Immature natural killer cell (primary cell): ENCODE results near the gene GFM1. TPM values are rescaled to one million over a fixed set of nuclear protein-coding genes. Genes with fewer than 3 reads are reported as not detected.

Source experiments
- DNase-seq, 3 donors: peaks; one replicate each; pipeline ENCODE4 v3.0.0; 2022; ENCODE audit warnings: mixed read lengths in 1 of 3
- H3K27ac Mint-ChIP-seq, 6 donors: one replicate each; pipeline ENCODE4 v1.8.0; 2020; ENCODE audit warnings: mixed read lengths in 6 of 6, mild to moderate bottlenecking in 5 of 6, inconsistent platforms in 4 of 6, moderate library complexity in 3 of 6
- H3K27me3 Mint-ChIP-seq, 3 donors: one replicate each; pipeline ENCODE4 v1.8.0; 2020 to 2021; ENCODE audit warnings: low read depth in 3 of 3, mild to moderate bottlenecking in 3 of 3, mixed read lengths in 3 of 3, moderate library complexity in 3 of 3, inconsistent platforms in 1 of 3
- H3K36me3 Mint-ChIP-seq, 3 donors: one replicate each; pipeline ENCODE4 v1.8.0; 2020; ENCODE audit warnings: mixed read lengths in 3 of 3, inconsistent platforms in 2 of 3, mild to moderate bottlenecking in 2 of 3
- H3K4me1 Mint-ChIP-seq, 2 donors: one replicate each; pipeline ENCODE4 v1.8.0; 2020; ENCODE audit warnings: inconsistent platforms in 2 of 2, mild to moderate bottlenecking in 2 of 2, mixed read lengths in 2 of 2, moderate library complexity in 1 of 2
- H3K4me3 Mint-ChIP-seq, 5 donors: one replicate each; pipeline ENCODE4 v1.8.0; 2020; ENCODE audit warnings: mild to moderate bottlenecking in 5 of 5, mixed read lengths in 5 of 5, inconsistent platforms in 3 of 5, moderate library complexity in 3 of 5
- H3K9me3 Mint-ChIP-seq, 6 donors: one replicate each; pipeline ENCODE4 v1.8.0; 2020; ENCODE audit warnings: mild to moderate bottlenecking in 6 of 6, mixed read lengths in 6 of 6, inconsistent platforms in 4 of 6, moderate library complexity in 3 of 6
- polyA plus RNA-seq, 3 donors: library from polyadenylated mRNA; unstranded; fragments of 300-500 nt; fragmentation: Illumina TruSeq; gene quantifications; one replicate each; pipeline ENCODE4 v1.2.3, GENCODE V29; 2021

GFM1 gene
- polyA plus RNA-seq, 3 donors from 2014 or later: 18.2 to 38.4 (median 31.8) TPM

DNA sequence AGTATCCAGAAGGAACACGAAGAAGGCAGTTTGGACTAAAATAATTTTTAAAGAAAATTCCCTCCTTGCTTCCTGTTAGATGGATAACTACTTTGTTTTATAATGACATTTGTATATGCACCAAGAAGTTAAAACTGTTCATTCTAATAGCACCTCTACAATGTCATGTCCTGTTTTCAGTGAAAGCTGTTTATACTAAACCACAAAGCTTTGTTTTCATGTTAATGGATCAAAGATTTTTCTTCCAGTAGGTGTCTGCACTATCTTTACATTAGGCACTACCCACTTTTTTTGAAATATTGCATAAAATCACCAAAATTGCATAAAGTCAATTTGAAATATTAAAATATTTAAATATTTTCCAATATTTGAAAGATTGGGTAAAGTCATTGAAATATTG lies 77.8 kb downstream of the GFM1 start:
- H3K36me3 Mint-ChIP-seq: peaks cover 0 to 11% (median 6%) of the 10 kb centered on the region in 3 donors
- no peak overlapping the region for H3K27ac Mint-ChIP-seq
- peaks cover 0 to 5% (median 0%) of the 10 kb centered on the region in 3 donors for H3K27me3 Mint-ChIP-seq
- peaks cover 18 to 23% of the 10 kb centered on the region in 2 donors for H3K4me1 Mint-ChIP-seq
- H3K9me3 Mint-ChIP-seq: no peaks in the 10 kb centered on the region
- H3K4me3 Mint-ChIP-seq: no peak overlapping the region
- no peak for DNase-seq

DNA sequence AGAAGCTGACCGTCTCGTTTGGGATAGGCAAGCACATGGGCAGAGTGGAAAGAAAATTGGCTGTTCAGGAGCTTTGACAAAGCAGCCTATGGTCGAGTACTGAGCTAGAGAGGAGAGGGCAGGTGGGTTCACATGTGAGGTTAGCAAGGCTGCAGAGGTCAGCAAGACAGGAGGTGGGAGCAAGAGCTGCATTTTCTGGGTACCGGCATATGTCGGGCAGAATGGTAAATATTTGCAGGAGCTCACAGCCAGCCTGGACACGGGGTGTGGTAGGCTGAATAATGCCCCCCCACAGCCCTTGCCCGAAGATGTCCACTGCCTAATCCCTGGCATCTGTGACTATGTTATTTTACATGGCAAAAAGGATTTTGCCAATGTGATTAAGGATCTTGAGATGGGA lies 79.7 kb downstream of the GFM1 start:
- no peak for DNase-seq
- Mint-ChIP-seq H3K9me3 (no peaks in the 10 kb centered on the region), H3K4me1 (peaks cover 26 to 33% of the 10 kb centered on the region in 2 donors), H3K4me3 (no peak overlapping the region), H3K36me3 (peaks cover 0 to 11% (median 6%) of the 10 kb centered on the region in 3 donors), H3K27me3 (peaks cover 0 to 3% (median 0%) of the 10 kb centered on the region in 3 donors), H3K27ac (peak overlapping the region in 1 of 6 donors; percentile 79)

DNA sequence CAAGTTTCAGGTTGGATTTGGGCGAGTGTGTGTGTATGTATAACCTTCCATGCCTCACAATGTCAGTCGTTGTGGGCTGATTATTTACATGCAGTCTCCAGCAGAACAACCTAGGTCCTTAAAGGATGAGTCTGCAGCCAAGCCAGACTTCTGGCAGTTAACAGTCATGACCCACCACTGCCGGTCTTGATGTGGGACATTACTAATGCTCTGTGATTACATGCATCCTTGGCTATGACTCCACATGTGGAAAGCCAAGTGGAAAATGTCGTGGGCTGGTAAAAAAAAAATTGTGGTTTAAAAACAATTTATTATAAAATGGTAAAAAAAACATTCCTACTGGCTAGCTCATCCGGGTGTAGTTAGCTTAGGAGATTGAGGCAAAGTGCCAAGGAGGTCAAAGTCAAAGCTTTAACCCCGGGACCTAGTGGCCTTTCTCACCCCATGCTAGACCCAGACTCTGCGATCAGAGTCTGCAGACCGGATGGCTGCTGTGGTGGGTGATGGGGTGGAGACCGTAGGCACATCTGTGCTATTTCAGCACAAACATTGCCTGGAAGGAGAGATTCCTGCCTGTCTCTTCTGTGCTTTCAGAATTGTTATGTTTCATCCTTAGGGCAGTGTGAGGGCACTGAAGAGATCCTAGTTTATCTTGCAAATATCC lies 81.2 kb downstream of the GFM1 start:
- peaks cover 26 to 33% of the 10 kb centered on the region in 2 donors for H3K4me1 Mint-ChIP-seq
- no peak for DNase-seq
- no peaks in the 10 kb centered on the region for H3K27me3 Mint-ChIP-seq
- peaks cover 0 to 9% (median 6%) of the 10 kb centered on the region in 3 donors for H3K36me3 Mint-ChIP-seq
- peak overlapping the region in 3 of 6 donors; percentile 10 to 43 (median 33) for H3K27ac Mint-ChIP-seq
- no peak overlapping the region for H3K4me3 Mint-ChIP-seq
- no peaks in the 10 kb centered on the region for H3K9me3 Mint-ChIP-seq

DNA sequence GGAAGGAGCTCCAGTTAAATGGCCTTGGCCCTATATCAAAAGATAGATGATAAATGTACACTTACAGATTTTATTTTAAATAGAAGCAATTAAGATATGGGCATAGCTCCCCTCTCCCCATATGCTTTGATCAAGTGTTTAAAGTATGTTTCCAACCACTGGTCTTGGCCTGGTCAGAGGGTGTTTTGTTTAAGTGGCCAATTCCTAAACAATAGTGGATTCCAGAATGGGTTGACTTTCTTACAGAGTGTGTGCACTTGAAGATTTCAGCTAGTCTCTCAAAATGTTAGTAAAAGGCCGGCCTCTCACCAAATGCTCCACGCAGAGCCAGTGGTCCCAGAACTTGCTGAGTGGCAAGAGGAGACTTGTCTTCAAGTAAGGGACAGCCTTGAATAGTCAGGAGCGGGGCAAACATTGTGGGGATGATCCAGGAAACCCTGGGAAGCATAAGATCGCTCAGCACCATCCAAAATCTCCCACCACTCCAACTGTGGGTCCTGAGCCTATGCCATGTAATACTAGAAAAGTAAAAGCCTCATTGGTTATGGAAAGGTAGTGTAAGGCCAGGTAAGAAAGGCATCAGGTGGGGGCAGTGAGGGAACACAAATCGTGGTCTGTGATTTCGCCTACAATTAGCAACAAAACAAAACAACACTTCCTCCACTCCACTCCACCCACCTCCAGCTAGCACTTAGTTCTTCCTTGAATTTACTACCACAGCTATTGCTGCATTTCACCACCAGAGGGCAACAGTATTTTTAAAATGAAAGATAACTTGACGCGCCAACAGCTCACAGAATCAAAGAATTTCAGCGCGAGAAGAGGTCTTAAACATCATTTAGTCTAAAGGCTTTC lies 83.1 kb downstream of the GFM1 start:
- H3K36me3 Mint-ChIP-seq: no peaks in the 10 kb centered on the region
- peaks cover 21 to 30% of the 10 kb centered on the region in 2 donors for H3K4me1 Mint-ChIP-seq
- peak overlapping the region in 1 of 6 donors; percentile 0 for H3K27ac Mint-ChIP-seq
- no peaks in the 10 kb centered on the region for H3K9me3 Mint-ChIP-seq
- peak overlapping the region; percentile 10 to 81 (median 62) for H3K4me3 Mint-ChIP-seq
- H3K27me3 Mint-ChIP-seq: no peaks in the 10 kb centered on the region
- peak; percentile 32 to 53 (median 40) for DNase-seq

DNA sequence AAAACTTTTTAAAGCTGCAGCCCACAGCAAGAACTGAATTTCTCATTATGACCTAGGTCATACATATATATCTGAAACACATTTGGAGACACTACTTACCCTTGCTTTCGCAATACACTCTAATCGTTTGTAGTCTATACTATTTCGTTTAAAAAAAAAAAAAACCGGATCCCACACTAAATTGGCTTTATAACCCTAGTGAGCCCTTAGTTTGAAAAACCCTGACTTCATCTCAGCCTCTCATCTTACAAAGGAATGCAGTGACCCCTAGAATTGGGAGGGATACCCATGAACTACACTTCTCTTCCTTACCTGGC lies 83.7 kb downstream of the GFM1 start:
- H3K9me3 Mint-ChIP-seq: no peaks in the 10 kb centered on the region
- H3K27me3 Mint-ChIP-seq: no peaks in the 10 kb centered on the region
- no peak for DNase-seq
- peak overlapping the region in 1 of 6 donors; percentile 59 for H3K27ac Mint-ChIP-seq
- peaks cover 18 to 27% of the 10 kb centered on the region in 2 donors for H3K4me1 Mint-ChIP-seq
- H3K4me3 Mint-ChIP-seq: peak overlapping the region; percentile 10 to 81 (median 62)
- no peaks in the 10 kb centered on the region for H3K36me3 Mint-ChIP-seq

DNA sequence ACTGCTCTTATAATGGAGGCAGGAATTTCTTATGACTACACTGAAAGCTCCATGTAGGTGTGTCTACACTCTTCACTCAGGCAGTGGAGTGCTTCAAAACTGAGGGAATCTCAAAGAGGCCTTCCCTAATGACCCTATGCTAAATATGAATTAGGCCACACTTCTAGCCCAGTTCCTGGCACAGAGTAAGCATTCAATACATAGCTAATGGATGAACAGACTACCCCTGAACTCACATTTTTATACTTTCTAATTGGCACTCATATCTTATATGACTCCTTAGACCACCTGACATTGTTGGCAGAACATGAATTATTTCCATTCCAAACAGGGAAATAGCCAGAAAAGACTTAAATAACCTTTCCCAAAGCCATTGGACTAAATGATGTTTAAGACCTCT lies 84.5 kb downstream of the GFM1 start:
- DNase-seq: no peak
- Mint-ChIP-seq H3K9me3 (no peaks in the 10 kb centered on the region), H3K4me3 (peak overlapping the region in 1 of 5 donors; percentile 30), H3K4me1 (peaks cover 13 to 22% of the 10 kb centered on the region in 2 donors), H3K27ac (no peak overlapping the region), H3K36me3 (no peaks in the 10 kb centered on the region), H3K27me3 (no peaks in the 10 kb centered on the region)

DNA sequence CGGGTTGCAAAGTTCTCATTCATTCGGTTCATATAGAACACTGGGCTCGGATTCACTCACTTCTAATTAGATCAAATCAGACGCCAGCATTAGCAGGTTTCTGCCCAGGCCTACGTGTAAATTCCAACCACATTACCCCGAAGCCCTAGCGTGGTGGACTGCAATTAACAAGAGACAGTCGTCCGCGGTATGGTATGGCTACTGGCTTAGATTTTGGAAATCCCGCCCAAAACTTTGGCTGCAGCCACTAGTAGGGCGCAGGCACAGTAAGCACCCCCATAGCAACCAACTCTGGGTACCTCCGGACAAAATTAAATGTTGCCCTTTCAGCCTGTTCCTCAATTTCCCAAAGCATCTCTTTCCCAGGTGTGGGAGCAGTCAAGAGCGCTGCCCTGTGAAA lies 87.2 kb downstream of the GFM1 start:
- Mint-ChIP-seq H3K27ac (no peak overlapping the region), H3K27me3 (peaks cover 0 to 1% (median 0%) of the 10 kb centered on the region in 3 donors), H3K9me3 (peaks cover 0 to 3% (median 0%) of the 10 kb centered on the region in 6 donors), H3K36me3 (no peaks in the 10 kb centered on the region), H3K4me1 (peaks cover 13 to 22% of the 10 kb centered on the region in 2 donors), H3K4me3 (peak overlapping the region; percentile 68 to 72 (median 72))
- no peak for DNase-seq

DNA sequence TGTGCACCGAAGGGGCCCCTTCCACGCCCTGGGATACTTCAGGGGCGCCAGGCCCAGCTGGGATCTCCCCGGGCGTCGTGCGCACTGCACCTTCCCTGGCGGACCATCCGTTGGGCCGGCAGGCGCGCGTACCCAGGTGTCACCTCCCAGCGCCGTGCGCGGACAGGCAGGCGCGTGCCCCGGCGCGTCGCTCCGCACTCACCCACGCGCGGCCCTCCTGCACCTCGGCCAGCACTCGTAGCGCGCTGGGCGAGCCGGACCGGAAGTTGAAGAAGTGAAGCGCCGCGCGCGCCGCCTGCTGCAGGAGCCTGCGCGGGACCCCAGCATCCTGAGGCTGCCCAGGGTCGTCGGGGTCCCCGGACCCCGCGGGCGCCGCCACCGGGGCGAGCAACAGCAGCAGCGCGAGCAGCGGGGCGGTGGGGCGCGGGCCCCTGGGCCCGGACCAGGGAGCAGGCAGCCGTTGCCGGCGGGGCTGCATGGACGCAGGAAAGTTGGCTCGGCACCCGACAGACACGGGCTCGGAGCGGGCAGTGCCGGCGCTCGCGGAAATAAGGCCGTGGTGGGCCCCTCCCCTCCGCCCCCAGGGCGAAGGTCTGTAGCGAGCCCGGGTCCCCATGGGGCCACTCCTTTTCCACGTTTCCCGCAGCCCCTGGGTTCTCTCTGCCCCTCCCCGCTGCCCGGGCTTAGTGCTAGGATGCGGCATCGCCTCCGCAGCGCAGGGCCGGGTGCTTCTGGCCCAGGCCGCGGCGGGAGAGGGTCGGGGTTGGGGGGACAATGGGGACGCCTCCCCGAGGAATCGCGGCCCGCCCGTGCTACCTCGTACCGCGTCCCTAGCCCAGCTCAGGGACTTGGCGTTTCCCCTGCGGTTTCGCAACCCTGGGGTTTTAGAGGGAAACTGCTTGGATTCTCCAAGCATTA lies 87.9 kb downstream of the GFM1 start, which contains the start of gene RARRES1:
Gene RARRES1, minus strand, starts transcription at position 520 of the 918 bp plus-strand sequence. Its CDS starts 42 bp downstream, at position 478.
- DNase-seq: peak; percentile 30 to 44 (median 41)
- H3K36me3 Mint-ChIP-seq: no peaks in the 10 kb centered on the region
- peak within 1 kb of the TSS; percentile 68 to 72 (median 72) for H3K4me3 Mint-ChIP-seq
- peaks cover 13 to 22% of the 10 kb centered on the region in 2 donors for H3K4me1 Mint-ChIP-seq
- H3K9me3 Mint-ChIP-seq: peaks cover 0 to 3% (median 0%) of the 10 kb centered on the region in 6 donors
- no peak within 1 kb of the TSS for H3K27ac Mint-ChIP-seq
- H3K27me3 Mint-ChIP-seq: peaks cover 0 to 1% (median 0%) of the 10 kb centered on the region in 3 donors

DNA sequence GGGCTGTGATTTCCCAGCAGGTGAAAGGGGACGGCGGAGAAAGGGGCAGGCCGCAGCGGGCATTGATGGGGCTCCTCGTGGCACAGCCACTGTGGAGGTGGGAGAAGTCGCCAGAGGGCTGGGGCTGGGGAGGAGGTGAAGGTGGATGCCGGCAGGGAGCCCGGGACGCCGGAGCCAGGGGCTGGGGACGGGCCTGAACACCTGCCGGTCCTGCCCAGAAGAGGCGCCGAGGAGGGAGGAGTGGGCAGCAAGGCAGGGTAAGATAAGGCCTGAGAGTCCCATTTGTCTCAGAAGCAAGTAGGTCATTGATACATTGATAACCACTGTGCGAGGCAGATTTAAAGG lies 88.5 kb downstream of the GFM1 start:
- H3K4me3 Mint-ChIP-seq: peak overlapping the region in 4 of 5 donors; percentile 26 to 64 (median 38)

DNA sequence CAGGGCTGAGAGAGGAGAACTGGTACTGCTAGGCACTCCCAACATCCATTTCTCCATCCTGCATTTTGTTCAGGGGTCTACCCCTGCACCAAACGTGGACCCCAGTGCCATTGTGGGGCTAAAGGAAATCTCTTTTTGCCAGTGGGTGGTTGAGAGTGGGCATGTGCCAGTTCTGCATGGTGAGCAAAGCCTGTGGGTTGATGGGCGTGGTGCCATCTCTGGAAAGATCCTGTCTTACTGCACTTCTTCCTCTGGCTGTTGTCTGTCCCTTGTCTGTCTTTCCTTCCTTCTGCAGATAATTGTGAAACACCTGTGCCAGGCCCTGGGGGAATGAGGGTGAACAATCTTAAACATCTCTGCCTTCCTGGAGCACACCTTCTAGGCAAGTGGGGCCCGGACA lies 89.3 kb downstream of the GFM1 start:
- Mint-ChIP-seq H3K27ac (peak overlapping the region in 1 of 6 donors; percentile 2), H3K27me3 (peaks cover 0 to 1% (median 0%) of the 10 kb centered on the region in 3 donors), H3K4me1 (peaks cover 5 to 10% of the 10 kb centered on the region in 2 donors), H3K4me3 (peak overlapping the region; percentile 11 to 64 (median 41)), H3K9me3 (peaks cover 0 to 3% (median 0%) of the 10 kb centered on the region in 6 donors), H3K36me3 (no peaks in the 10 kb centered on the region)
- no peak for DNase-seq

More for the DNA sequence above, 88.5 kb downstream of the GFM1 start:
- Mint-ChIP-seq H3K27me3 (peaks cover 0 to 1% (median 0%) of the 10 kb centered on the region in 3 donors), H3K27ac (no peak overlapping the region), H3K36me3 (no peaks in the 10 kb centered on the region), H3K9me3 (peaks cover 0 to 3% (median 0%) of the 10 kb centered on the region in 6 donors), H3K4me1 (peaks cover 10 to 18% of the 10 kb centered on the region in 2 donors)
- DNase-seq: no peak

DNA sequence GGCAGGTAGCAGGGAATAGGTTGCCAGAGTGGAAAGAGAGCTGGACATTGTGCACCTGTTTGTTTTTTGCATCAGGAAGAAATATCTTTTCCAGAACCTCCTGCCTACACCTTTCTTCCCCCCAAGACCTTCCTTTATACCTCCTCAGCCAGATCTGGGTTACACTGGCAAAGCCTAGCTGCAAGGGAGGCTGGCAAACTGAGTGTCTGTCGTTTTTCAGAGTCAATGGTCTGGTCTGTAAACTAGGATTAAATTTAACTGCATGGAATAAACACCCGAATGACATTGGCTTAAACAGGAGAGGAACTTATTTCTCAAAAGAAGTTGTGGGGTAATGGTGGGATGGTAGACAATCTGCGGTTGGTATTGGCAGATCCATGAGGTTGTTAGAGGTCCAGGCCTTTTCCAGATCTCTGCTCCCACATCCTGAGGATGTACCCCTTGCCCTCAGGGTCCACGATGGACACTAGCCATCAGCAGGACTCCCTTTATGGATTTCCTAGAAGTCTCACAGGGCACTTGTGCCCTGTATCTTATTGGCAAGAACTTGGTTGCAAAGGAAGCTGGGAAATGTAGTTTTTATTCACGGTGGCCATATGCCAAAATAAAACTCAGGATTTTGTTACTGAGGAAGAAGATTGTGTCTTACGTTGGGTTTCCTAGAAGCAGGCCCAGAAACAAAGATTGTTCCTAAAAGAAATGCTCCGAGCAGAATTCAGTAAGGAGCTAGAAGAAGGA lies 91.1 kb downstream of the GFM1 start:
- Mint-ChIP-seq H3K27me3 (peaks cover 0 to 1% (median 0%) of the 10 kb centered on the region in 3 donors), H3K4me3 (no peak overlapping the region), H3K9me3 (peaks cover 0 to 3% (median 0%) of the 10 kb centered on the region in 6 donors), H3K4me1 (peaks cover 5 to 7% of the 10 kb centered on the region in 2 donors), H3K36me3 (no peaks in the 10 kb centered on the region), H3K27ac (no peak overlapping the region)
- DNase-seq: no peak

DNA sequence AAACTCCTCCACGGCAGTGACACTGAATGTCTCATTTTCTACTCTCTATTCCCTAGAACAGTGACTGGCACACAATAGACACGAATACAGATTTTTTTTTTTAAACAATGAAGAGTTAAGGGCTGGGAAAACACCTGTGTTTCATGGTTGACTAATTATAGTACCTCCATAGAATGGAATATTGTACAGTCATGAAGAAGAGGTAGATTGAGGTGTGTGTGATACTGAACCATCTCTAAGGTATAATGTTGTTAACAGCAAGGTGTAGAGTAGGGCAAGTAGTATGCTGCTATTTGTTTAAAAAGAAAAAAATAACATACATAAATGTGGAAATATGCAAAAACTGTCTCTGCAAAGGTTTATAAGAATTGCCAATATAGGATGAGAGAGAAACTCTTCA lies 93.1 kb downstream of the GFM1 start:
- peaks cover 0 to 7% of the 10 kb centered on the region in 2 donors for H3K4me1 Mint-ChIP-seq
- H3K36me3 Mint-ChIP-seq: peaks cover 0 to 3% (median 0%) of the 10 kb centered on the region in 3 donors

More for the DNA sequence above, 93.1 kb downstream of the GFM1 start:
- Mint-ChIP-seq H3K27me3 (peaks cover 0 to 1% (median 0%) of the 10 kb centered on the region in 3 donors), H3K4me3 (no peak overlapping the region), H3K27ac (no peak overlapping the region), H3K9me3 (peaks cover 0 to 3% (median 0%) of the 10 kb centered on the region in 6 donors)
- no peak for DNase-seq
